Aorta (tissue), 5 donors: Measurements from ENCODE around the gene TEX48. TPM values are rescaled to one million over a fixed set of nuclear protein-coding genes. Genes with fewer than 3 reads are reported as not detected.
A peak's percentile ranks its signal among the peaks of the same experiment; 100 is the strongest.

Experiments
- ATAC-seq: fragments of 200-7000 bp; cut with Tn5 transposase; one replicate; pipeline ENCODE4 v1.9.1; 2022; ENCODE audit warnings: moderate library complexity; ENCODE audit not compliant: low FRiP score
- DNase-seq, 2 donors: peaks; one replicate each; pipeline ENCODE4 v3.0.0-alpha.2; 2020
- H3K27ac ChIP-seq, 2 donors: one replicate each; pipeline ENCODE4 v1.5.1; 2013; ENCODE audit warnings: low read length in 2 of 2, mild to moderate bottlenecking in 2 of 2, moderate library complexity in 2 of 2, control low read depth in 1 of 2, inconsistent platforms in 1 of 2, low read depth in 1 of 2
- H3K27me3 ChIP-seq, 2 donors: one replicate each; pipeline ENCODE4 v1.6.1; 2013; ENCODE audit warnings: control low read depth in 1 of 2, low read length in 1 of 2, mild to moderate bottlenecking in 1 of 2, moderate library complexity in 1 of 2; ENCODE audit not compliant: insufficient read depth in 2 of 2, control insufficient read depth in 1 of 2
- H3K36me3 ChIP-seq, 2 donors: one replicate each; pipeline ENCODE4 v1.6.1; 2013; ENCODE audit warnings: control low read depth in 1 of 2, low read length in 1 of 2, mild to moderate bottlenecking in 1 of 2; ENCODE audit not compliant: insufficient read depth in 2 of 2, control insufficient read depth in 1 of 2
- H3K4me1 ChIP-seq, 2 donors: one replicate each; pipeline ENCODE4 v1.6.1; 2013; ENCODE audit warnings: low read length in 2 of 2, control low read depth in 1 of 2, mild to moderate bottlenecking in 1 of 2, moderate library complexity in 1 of 2; ENCODE audit not compliant: insufficient read depth in 2 of 2, control insufficient read depth in 1 of 2
- H3K4me3 ChIP-seq, 2 donors: one replicate each; pipeline ENCODE4 v1.5.1; 2013; ENCODE audit warnings: low read length in 2 of 2, control low read depth in 1 of 2, mild to moderate bottlenecking in 1 of 2
- H3K9me3 ChIP-seq: one replicate; pipeline ENCODE4 v1.6.1; 2013; ENCODE audit warnings: mild to moderate bottlenecking, low read length; ENCODE audit not compliant: control insufficient read depth
- whole genome bisulfite sequencing, 2 donors: extraction: QIAGEN DNeasy Blood & Tissue Kit; methylation state at CpG; one replicate each; pipeline ENCODE4 v1.1.7; 2013; 5-methylcytosine and 5-hydroxymethylcytosine counted together
- intact Hi-C, 2 donors: fragments of 100-400 bp; cut with DNase I; formaldehyde crosslinking; loops; one replicate each; pipeline versions ENCODE4 v1.14.2 to v1.15.0; 2022
- polyA plus RNA-seq, 2 donors: library from polyadenylated mRNA; stranded (reverse); fragments of 200-250 nt; gene quantifications; one replicate each; pipeline ENCODE4 v1.2.3, GENCODE V29; 2013
- total RNA-seq, 2 donors: library from RNA; stranded (reverse); fragmentation: NEBNext Ultra II Directional; extraction: Animal tissue kit (Norgen Biotek cat#: 25700); gene quantifications; one replicate each; pipeline ENCODE4 v1.2.1, GENCODE V29; 2021
- donor health status: healthy with polysubstance abuse.
- donor health status: Bipolar disorder and iron deficiency.
- donor health status: DM: no; HTN: no; CAD: no.
- donor health status: DM: no; HTN: no; CAD: no.
- donor health status: DM: yes; HTN: yes; CAD: no.

The TEX48 gene
- total and polyA plus RNA-seq, 4 donors, result not detected

GRCh38 chr9:114631166-114631565 lies 50.8 kb downstream of the TEX48 start:
- Histone ChIP-seq H3K4me3 (no peak overlapping the region), H3K4me1 (no peaks in the 10 kb centered on the region), H3K27me3 (no peaks in the 10 kb centered on the region), H3K9me3 (no peaks in the 10 kb centered on the region), H3K27ac (no peak overlapping the region), H3K36me3 (peaks cover 5 to 6% of the 10 kb centered on the region in 2 donors)
- WGBS, 2 donors, result 0 to 33% methylated on average over 2 of the region's 2 CpGs
- intact Hi-C loops, result no loop called here
- no peak for ATAC-seq
- no peak for DNase-seq

- H3K4me3 ChIP-seq, result no peak overlapping the region
- intact Hi-C loops, result no loop called here
- H3K9me3 ChIP-seq, result no peaks in the 10 kb centered on the region
- no peak overlapping the region for H3K27ac ChIP-seq
- 85 to 86% methylated on average over 7 of the region's 7 CpGs for WGBS, 2 donors
- no peaks in the 10 kb centered on the region for H3K27me3 ChIP-seq
- no peak for DNase-seq
- peaks cover 5 to 6% of the 10 kb centered on the region in 2 donors for H3K36me3 ChIP-seq
- ATAC-seq, result no peak
- no peaks in the 10 kb centered on the region for H3K4me1 ChIP-seq
These were observed 52.4 kb downstream of the TEX48 start for GRCh38 chr9:114629563-114630090.

GRCh38 chr9:114627553-114627952 lies 54.4 kb downstream of the TEX48 start:
- intact Hi-C loops, result no loop called here
- no peaks in the 10 kb centered on the region for H3K27me3 ChIP-seq
- peaks cover 5 to 6% of the 10 kb centered on the region in 2 donors for H3K36me3 ChIP-seq
- no peaks in the 10 kb centered on the region for H3K9me3 ChIP-seq
- no peak overlapping the region for H3K27ac ChIP-seq
- 99 to 100% methylated on average over 1 of the region's 1 CpG for WGBS, 2 donors
- no peak overlapping the region for H3K4me3 ChIP-seq
- ATAC-seq (no peak), DNase-seq (no peak)
- no peaks in the 10 kb centered on the region for H3K4me1 ChIP-seq

- intact Hi-C loops, result no loop called here
- DNase-seq, result no peak
These were observed 55.5 kb downstream of the TEX48 start for GRCh38 chr9:114626415-114627020.

GRCh38 chr9:114624677-114625076 lies 57.3 kb downstream of the TEX48 start:
- intact Hi-C loops, result no loop called here
- WGBS, 2 donors, result 90 to 96% methylated on average over 2 of the region's 2 CpGs
- H3K9me3 ChIP-seq, result no peaks in the 10 kb centered on the region
- H3K4me3 ChIP-seq, result no peak overlapping the region
- H3K27ac ChIP-seq, result no peak overlapping the region
- H3K4me1 ChIP-seq, result no peaks in the 10 kb centered on the region
- DNase-seq (no peak), ATAC-seq (no peak)
- H3K36me3 ChIP-seq, result peaks cover 0 to 5% of the 10 kb centered on the region in 2 donors
- H3K27me3 ChIP-seq, result no peaks in the 10 kb centered on the region

More at GRCh38 chr9:114626415-114627020, 55.5 kb downstream of the TEX48 start:
- H3K4me3 ChIP-seq, result no peak overlapping the region
- H3K4me1 ChIP-seq, result no peaks in the 10 kb centered on the region
- no peak overlapping the region for H3K27ac ChIP-seq
- H3K9me3 ChIP-seq, result no peaks in the 10 kb centered on the region
- WGBS, 2 donors, result 82 to 85% methylated on average over 4 of the region's 4 CpGs
- no peaks in the 10 kb centered on the region for H3K27me3 ChIP-seq
- ATAC-seq, result no peak
- H3K36me3 ChIP-seq, result peaks cover 0 to 5% of the 10 kb centered on the region in 2 donors

- peak; percentile 71 for ATAC-seq
- H3K9me3 ChIP-seq, result no peaks in the 10 kb centered on the region
- no peaks in the 10 kb centered on the region for H3K36me3 ChIP-seq
- no peaks in the 10 kb centered on the region for H3K4me1 ChIP-seq
- H3K27ac ChIP-seq, result no peak overlapping the region
- H3K27me3 ChIP-seq, result no peaks in the 10 kb centered on the region
- no peak overlapping the region for H3K4me3 ChIP-seq
- 9 to 16% methylated on average over 2 of the region's 2 CpGs for WGBS, 2 donors
- intact Hi-C loops, result no loop called here
- no peak for DNase-seq
These were observed 59.9 kb downstream of the TEX48 start for GRCh38 chr9:114621975-114622609.

- Histone ChIP-seq H3K36me3 (no peaks in the 10 kb centered on the region), H3K27me3 (no peaks in the 10 kb centered on the region), H3K9me3 (no peaks in the 10 kb centered on the region), H3K4me1 (no peaks in the 10 kb centered on the region), H3K27ac (no peak overlapping the region), H3K4me3 (no peak overlapping the region)
- intact Hi-C loops, result no loop called here
- WGBS, 2 donors, result 71 to 73% methylated on average over 7 of the region's 7 CpGs
- ATAC-seq, result no peak
- no peak for DNase-seq
These were observed 60.4 kb downstream of the TEX48 start for GRCh38 chr9:114621561-114621960.

GRCh38 chr9:114619191-114619761 lies 62.7 kb downstream of the TEX48 start:
- WGBS, 2 donors, result 69 to 83% methylated on average over 13 of the region's 13 CpGs
- peak overlapping the region in 1 of 2 donors; percentile 29 for H3K27ac ChIP-seq
- ATAC-seq, result no peak

More at GRCh38 chr9:114619191-114619761, 62.7 kb downstream of the TEX48 start:
- Histone ChIP-seq H3K4me1 (no peaks in the 10 kb centered on the region), H3K4me3 (no peak overlapping the region), H3K27me3 (no peaks in the 10 kb centered on the region), H3K36me3 (no peaks in the 10 kb centered on the region), H3K9me3 (no peaks in the 10 kb centered on the region)
- intact Hi-C loops, result no loop called here
- DNase-seq, result no peak
